SU-DHL-6 (cell line): ENCODE data around the gene UNK.

ENCODE experiments used
- EZH2phosphoT487 ChIP-seq: fragments of 200-600 bp; sonication (generic), shearing (Covaris generic); conservative IDR thresholded peaks from 2 replicates; pipeline ENCODE4 v1.6.1; 2018; ENCODE audit warnings: mild to moderate bottlenecking, antibody characterized with exemption, low read length, moderate library complexity, mixed read lengths
- TF ChIP-seq, protein P1 (sequence below): fragments of 200-600 bp; sonication (generic); IDR thresholded peaks from one replicate; pipeline ENCODE4 v1.5.1; 2017; ENCODE audit warnings: antibody characterized with exemption, mild to moderate bottlenecking, low read length, moderate library complexity; ENCODE audit not compliant: insufficient read depth, poor library complexity, severe bottlenecking

DNA sequence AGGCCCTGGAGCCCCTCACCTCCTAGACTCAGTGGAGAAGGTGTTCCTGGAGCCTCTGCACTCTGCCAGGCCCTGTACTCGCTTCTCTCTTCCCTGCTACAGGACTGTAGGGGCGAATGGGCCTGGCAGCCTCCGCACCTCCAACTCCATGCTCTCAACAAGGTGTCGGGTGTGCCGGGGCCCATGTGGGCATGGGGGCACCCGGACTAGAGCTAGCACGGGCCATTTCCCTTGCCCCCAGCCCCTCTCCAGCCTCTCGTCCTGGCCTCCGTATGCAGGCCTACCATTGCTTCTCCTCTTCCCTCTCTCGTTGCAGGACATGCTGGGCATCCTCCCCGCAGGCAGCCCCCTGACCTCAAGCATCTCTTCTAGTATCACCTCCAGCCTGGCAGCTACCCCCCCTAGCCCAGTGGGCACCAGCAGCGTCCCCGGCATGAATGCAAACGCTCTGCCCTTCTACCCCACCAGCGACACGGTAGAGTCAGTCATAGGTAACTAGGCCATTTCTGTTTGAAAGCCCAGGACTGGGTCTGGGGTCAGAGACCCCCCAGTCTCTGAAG, 33.8 kb downstream of the UNK start:
- TF ChIP-seq, protein P1, sequence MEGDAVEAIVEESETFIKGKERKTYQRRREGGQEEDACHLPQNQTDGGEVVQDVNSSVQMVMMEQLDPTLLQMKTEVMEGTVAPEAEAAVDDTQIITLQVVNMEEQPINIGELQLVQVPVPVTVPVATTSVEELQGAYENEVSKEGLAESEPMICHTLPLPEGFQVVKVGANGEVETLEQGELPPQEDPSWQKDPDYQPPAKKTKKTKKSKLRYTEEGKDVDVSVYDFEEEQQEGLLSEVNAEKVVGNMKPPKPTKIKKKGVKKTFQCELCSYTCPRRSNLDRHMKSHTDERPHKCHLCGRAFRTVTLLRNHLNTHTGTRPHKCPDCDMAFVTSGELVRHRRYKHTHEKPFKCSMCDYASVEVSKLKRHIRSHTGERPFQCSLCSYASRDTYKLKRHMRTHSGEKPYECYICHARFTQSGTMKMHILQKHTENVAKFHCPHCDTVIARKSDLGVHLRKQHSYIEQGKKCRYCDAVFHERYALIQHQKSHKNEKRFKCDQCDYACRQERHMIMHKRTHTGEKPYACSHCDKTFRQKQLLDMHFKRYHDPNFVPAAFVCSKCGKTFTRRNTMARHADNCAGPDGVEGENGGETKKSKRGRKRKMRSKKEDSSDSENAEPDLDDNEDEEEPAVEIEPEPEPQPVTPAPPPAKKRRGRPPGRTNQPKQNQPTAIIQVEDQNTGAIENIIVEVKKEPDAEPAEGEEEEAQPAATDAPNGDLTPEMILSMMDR = no peak
- no peak for TF ChIP-seq EZH2phosphoT487
